GM19238 (cell line): ENCODE data around the gene PXT1.

ENCODE experiments used
- DNase-seq: peaks from one replicate; pipeline ENCODE4 v3.0.0; 2011; ENCODE audit warnings: low spot score; ENCODE audit not compliant: insufficient read length

The PXT1 gene

DNA sequence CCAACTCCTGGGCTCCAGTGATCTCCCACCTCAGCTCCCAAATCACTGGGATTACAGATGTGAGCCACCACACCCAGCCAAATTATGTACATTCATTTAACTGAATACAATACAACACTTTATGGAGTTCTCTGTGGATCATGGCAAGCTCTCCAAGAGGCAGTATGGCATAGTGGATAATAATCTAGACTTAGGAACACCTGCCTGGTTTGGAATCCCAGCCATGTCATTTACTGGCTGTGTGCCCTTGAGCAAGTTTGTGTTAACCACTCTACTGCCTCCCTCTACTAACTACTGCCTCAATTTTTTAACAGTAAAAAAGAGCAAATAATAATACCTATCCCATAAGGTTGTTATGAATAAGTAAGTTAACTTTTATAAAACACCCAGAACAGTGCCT lies 53.3 kb downstream of the PXT1 start:
- DNase-seq = no peak

DNA sequence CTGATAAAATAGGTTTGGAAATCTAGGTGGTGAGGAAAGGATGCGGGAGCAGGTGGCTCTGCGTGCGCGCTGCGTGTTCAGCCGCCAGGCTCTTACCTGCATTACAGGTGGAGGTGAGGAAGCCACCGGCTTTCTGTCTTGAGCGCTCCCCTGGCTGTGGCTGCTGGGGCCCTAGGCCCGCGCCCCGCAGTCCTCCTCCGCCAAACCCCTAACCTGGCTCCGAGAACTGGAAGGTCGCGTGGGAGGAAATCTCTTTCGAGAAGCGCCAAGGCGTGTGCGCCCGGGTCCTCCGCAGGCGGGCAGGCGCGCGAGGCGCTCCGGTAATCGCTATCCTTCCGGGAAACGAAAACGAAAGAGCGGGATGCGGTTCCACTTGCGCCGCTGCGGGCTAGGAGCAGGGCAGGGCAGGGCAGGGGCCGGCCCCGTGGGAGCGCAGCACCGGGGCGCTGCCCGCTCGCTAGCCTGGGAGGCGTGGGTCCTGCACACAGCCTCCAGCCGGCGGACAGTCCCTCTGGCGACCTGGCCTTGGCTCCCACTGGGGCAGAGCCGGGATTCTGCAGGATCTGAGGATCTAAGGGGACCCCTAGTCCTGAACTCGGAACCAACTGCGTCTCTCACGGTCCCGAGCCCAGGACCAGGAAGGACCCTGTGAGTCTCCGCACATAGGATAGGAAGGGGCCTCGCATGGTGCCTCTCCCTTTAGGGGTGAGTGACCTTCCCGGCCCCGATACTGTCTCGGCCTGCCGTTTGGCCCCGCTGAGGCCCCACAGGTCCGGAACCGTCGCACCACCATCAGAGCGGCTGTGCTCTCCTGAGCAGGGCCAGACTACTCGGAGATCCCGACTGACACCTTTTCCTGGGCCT lies 55.0 kb downstream of the PXT1 start, which contains the start of gene ETV7:
TSS of gene ETV7 (minus strand) at position 230 of the 864 bp plus-strand sequence. CDS start at position 102, 128 bp downstream.
- DNase-seq = no peak

DNA sequence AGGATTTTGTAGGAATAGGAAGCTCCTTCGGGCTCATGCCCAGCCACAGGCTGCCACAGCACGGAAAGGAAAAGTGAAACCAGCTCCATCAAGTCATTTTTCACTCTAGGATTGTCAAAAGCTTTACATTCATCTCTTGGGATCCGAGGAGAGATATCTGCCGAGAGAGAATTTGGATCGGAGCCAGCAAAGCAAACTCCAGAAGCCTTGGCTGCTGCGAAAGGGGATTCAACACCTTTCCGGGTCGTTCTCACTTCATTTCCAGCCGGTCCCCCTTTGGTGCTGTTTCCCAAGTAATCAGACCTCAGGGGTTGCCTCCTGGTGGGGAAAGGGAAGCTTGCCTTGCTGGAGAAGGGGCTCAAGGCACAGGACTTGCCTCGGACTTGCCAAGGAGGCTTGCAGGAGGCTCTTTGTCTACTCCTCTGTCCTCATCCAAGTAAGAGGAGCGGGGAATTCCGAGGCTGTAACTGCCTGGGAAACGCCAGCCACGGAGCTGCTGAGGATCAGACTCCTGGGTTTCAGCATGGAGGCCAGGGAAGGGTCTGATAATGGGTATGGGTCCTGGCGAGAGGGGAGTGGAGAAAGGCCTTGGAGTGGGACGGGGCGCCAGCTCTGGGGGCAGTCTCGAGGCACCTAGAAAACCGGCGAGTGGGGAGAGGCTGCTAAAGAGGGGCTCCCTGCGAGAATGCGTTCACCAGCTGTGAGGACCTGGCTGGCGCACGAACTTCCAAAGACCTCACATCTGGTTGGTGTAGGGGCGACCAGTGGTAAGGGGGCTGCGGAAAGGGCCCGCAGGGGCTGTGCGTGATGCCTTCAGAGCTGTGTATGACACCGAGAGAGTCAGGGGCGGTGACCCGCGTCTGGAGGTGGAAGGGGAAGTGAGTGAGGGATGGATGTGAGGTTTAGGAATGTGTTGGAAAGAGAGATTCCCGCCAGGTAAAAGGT lies 55.9 kb downstream of the PXT1 start:
- no peak for DNase-seq

DNA sequence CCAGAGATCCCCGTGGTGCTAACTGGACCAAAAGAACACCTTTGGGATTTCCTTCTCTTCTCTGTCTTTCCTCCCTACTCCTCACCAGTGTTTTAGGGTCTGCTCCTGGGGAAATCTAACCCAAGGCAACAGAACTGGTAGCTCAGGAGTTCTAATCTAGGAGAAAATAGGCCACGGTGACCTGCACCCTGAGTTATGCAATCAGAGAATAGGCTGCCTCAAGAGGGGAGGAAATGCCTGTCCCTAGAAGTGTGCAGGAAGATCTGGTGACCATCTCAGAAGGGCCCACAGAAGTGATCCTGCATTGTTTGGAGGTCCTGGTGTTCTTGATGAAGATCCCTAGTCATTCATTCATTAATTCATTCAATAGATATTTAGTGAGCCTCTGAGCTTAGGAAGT lies 58.6 kb downstream of the PXT1 start:
- DNase-seq = no peak

DNA sequence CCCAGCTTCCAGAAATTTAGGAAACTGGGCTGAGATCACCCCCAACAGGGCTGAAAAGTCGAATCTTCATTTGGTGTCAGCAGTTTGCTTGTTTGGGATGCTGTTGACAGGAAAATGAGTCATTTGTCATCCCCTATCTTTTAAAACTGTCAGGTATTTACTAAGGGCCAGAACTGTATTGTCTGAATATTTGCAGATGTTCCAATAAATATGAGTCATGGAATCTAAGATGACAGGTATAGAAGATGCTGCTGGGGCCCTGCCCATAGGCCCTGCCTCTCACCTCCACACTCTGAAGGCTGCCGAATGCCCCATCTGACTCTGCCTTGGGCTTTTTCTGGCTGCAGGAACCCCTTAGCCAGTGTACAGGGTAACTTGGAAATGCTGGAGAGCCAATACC lies 59.0 kb downstream of the PXT1 start:
- DNase-seq = no peak

DNA sequence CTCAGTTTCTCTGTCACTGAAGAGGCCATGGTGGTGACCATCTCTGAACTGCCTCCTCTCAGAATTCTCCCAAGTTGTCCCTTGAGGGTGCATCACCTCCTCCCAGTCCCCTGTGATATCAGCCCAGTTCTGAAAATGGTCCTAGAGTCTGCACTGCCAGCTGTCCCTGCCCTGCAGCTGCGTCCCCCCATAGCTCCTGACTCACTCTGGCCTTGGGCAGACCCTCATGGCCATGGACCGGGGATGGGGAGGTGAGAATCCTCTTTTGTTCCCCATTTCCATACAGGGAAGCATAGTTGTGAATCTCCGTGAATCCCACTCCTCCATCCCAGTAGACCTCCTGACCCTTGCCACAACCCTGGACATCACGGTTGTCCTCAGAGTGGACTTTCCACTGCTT lies 59.7 kb downstream of the PXT1 start:
- DNase-seq = no peak

DNA sequence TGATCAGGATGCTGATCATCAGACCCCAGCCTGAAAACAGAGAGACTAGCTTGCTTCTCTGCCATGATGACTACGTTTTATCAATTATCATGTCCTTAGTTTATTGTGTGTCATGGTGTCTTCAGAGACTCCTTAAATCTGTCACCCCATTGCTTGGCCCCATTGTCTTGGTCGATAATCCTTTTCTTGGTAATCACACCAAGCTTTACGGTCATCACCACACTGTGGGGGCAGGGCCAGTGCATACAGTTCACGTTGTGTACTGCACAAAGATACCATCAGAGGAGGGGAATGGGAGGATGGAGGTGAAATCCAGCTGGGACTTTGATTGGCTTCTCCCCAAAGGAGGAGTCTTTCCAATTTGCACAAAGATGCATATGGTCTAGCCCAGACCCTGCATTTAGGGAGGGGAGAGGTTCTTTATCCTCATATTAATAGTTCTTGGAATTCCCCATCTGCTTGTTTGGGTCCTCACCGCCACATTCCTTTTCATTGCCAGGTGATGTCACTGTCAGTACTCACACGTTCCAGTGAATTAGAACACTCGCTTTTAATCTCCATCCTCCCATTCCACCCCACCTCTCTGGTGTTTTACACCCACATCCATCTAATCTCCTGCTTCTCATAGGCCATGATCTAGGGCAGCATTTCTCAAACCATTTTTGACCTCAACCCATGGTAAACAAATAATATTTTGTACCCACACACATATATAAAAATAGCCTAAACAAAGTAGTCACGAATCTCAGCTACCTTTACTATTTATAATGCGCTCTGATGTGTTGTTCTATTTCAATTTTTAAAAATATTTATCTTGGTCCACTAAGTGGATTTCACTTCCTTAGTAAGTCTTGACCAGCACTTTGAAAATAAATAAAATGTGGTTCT lies 60.9 kb downstream of the PXT1 start:
- no peak for DNase-seq

DNA sequence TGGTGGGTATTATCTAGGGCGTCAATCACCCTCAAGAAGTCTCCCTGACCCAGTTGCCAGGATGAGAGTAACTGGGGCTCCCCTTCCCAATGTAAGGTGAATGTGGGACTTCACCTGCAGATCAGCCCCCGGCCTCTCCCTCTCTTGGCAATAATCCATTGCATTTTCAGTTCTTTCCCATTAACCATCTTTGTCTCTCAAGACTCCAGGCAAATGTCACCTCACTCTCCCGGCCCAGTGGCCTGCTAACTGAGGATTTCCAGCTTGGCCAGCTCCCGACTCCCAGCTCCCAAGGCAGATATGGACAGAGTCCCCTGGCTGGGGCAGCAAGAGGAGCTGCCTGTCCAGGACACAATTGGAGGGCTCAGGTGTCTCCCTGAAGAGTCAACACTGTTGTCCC lies 62.5 kb downstream of the PXT1 start:
- DNase-seq = no peak

DNA sequence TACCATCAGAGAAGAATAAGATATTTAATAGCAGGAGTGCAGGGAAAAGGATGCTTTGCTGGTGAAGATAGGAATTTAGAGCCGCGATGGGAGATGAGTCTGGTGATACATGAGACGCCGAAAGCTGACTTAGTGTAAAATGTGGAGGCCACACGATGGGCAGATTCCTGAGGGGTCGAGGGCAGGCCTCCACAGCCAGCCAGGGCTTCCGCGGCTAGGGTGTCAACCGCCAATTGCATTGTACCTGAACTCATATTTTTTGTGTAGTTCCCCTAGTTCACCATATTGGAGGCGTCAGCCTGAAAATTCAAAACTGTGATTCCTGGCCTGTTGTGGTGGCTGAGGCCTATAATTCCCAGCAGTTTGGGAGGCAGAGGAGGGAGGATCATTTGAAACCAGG lies 63.7 kb downstream of the PXT1 start:
- no peak for DNase-seq

DNA sequence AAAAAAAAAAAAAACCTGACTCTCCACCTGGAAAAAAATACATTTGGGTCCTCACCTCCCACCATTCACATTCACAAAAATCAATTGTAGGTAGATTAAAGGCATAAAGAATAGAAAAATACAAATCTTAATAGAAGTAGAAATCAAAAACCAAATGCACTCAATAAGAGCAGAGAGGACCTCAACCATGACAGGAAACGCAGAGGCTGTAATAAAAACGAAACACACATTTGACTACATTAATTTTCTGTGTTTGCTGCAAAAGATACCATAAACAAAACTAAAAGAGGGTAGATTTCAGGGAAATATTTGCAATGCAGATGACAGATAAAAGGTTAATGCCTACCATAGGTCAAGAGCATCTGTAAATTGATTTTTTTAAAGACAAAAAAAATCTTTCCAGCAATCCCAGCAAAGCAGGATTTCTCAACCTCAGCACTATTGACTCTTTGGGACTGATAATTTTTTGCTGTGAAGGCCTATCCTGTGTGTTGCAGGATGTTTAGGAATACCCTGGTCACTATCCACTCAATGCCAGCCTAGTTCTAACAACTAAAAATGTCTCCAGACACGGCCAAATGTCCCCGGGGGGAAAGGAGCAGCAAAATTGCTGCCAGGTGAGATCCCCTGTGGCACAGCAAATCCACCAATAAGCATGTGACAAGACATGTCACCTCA lies 64.3 kb downstream of the PXT1 start:
- DNase-seq = no peak

DNA sequence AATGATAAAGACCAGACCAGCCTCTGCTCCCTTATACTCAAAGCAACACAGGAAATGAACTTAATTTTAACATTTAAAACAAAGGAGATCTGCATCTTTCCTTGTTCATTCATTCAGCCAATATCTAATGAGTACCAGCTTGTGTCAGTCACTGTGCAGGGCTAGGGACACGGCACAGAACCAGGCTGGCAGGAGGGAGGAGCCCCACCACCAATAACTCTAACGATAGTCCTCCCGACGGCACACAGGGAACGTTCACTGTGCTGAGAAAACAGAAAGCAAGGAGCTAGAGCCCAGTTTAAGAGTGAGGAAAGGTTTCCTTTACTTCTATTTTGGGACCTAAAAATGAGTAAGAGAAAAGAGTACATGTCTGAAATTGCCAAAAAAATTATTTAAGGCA lies 65.1 kb downstream of the PXT1 start:
- no peak for DNase-seq

DNA sequence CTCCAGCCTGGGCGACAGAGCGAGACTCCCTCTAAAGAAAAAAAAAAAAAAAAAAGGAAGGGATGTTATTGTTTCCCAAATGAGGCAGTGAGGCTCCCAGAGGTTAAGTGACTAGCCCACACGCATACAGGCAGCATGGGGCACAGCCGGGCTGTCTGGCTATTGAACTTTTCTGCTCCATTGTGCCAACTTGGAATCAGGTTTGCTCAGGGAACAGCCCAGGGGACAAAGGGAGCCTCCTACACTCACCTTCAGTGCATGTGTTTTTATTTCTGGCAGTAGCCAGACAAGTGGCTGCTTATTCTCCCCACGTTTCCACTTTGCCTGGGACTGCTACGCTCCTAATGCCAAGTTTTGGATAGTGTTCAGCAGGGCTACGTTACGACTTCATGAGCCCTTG lies 65.9 kb downstream of the PXT1 start:
- no peak for DNase-seq

DNA sequence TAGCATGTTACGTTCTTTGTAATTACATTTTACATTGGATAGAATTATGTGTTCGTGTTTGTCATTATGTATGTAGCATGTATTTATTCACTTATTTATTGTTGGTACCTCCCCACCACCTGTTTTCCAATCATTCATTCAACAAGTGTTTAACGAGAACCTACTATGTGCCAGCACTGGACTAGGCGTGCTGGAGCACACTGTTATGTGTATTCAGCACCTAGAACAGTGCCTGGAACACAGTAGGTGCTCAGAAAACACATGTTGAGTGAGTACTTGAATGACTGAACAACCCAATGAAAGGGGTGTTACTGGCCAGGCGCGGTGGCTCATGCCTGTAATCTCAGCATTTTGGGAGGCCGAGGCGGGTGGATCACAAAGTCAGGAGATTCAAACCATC lies 66.5 kb downstream of the PXT1 start:
- no peak for DNase-seq

DNA sequence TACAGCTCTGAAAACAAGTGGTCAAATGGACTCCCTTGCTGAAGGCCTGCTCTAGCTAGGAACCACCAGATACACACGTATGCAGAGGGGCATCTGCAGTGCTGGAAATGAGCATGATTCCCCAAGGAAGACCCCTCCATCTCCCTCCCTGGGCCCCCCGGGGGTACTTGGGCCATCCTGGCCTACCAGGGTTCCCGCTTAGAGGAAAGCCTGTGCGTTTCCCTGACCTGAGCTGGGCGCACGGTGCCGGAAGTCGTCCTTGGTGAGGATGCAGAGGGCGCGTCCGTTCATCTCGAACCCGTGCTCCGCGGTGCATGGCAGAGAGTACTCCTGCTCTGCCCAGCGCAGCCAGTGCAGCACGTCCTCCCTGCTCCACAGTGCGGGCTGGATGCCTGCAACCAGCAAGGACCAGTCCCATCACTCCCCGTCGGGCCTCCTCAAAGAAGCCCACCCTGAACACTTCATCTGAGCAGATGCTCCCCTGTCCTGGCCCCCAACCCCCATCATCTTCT lies 67.0 kb downstream of the PXT1 start:
- DNase-seq = no peak

DNA sequence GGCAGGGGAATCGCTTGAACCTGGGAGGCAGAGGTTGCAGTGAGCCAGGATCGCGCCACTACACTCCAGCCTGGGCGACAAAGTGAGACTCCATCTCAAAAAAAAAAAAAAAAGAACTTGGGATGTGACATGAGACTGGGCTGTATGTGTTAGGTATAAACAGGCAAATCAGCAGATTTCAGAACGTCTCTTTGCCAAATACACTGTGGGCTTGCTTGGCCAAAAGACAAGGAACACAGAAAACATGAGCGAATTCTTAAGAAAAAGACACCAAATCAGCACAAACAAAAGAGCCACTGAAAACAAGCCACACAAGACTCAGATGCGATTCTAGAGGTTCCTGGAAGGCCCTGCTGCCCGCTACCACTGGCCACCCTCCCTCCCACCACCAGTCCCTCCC lies 67.7 kb downstream of the PXT1 start:
- DNase-seq = no peak

DNA sequence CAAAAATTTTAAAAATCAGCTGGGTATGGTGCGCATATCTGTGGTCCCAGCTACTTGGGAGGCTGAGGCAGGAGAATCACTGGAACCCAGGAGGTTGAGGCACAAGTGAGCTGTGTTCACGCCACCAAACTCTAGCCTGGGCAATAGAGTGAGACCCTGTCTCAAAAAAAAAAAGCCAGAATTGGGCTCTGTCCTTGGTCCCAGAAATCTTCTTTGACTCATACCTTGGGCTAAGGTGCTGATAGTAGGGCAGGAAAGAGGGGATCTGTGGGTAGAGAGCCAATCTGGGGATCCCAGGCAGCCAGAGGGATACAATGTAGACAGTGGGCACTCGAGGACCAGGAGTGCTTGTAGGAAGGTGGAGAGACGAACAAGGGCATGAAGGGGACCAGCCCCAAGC lies 68.5 kb downstream of the PXT1 start:
- no peak for DNase-seq

DNA sequence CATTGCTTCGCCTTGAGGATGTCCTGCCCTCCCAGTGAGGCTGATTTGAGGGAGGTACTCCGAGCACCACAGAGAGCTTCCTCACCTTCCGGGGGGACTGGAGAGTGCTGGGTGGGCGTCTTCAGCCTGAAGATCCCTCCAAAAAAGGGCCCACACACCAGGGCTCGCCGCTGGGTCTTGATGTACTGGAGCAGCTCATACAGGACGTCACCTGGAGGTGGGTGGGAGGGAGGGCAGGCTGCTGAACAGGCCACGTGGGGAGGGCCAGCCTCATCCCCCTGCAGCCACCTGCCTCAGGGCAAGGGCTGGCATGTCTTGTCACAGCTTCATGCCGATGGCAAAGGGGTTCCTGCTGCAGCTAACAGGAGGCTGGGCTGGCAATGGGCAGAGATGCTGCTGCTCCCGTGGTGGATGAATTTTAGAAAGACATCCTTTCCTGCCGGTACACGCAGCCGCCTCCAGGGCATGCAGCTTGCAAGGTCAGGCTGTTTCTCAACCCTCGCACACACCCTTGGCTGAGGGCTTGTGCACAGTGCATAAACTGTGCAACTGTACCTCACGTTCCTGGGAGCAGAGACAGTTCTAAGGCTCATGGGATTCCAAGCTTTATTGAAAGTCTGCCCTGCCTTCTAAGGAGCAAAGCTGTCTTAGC lies 69.2 kb downstream of the PXT1 start:
- no peak for DNase-seq

DNA sequence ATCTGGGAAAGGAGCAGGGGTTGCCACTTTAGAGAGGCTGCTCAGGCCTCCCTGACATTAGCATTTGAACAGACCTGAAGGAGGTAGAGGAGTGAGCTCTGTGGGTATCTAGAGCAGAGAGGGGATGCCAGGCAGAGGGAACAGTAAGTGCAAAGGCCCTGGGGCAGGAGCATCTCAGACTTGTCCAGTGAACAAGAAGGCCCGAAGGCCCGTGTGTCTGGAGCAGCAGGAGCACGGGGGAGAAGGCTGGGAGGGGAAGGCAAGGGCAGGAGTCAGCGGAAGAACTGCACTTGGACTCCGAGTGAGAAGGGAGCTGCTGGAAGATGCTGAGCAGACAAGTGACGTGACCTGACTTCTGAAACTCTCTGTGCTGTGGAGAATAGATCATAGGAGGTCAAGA lies 70.6 kb downstream of the PXT1 start:
- DNase-seq = no peak

DNA sequence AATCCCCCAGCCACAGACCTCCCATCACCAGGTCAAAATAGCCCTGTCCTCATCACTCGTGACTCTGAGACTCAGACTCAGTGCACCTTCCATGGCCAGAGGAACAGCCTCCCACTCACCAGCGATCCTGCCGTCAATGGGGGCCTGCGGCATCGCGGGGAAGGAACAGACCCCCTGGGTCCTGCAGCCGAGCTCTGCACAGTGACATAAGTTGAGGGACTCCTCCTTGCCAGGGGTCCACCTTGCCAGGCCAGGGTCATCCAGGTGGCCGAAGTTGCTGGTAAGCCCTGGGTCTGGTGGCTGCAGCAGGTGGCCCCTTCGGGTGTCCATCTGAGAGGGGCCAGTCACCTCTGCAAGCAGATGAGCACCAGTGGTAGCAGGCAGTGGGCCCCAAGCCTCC lies 71.4 kb downstream of the PXT1 start:
- DNase-seq = no peak

DNA sequence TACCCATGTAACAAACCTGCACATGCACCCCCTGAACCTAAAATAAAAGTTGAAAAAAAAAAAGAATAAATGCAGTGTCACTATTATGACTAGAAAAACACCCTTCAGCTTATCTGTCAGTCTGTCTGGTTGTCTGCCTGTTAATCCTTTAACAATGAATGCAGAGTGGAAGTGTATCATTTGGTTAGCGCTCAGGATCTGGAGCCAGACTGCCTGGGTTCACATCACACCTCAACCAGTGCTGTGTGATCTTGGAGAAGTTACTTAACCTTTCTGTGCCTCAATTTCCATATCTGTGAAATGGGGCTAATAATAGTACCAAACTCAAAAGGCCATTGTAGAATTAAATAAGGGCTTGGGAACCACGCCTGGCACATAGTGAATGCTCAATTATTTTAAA lies 72.0 kb downstream of the PXT1 start:
- no peak for DNase-seq
